HG03103 (cell line): Measurements from ENCODE around the gene PHRF1.

Experiments used
- ATAC-seq: cut with Tn5 transposase; IDR thresholded peaks from one replicate; pipeline ENCODE4 v1.9.1; 2021; ENCODE audit warnings: low read depth; ENCODE audit not compliant: unreplicated experiment

The PHRF1 gene

GRCh38 chr11:595400-595799 lies 19.1 kb downstream of the PHRF1 start:
- no peak for ATAC-seq

GRCh38 chr11:596374-596773 lies 20.1 kb downstream of the PHRF1 start:
- ATAC-seq, result no peak

- no peak for ATAC-seq
Observed at GRCh38 chr11:597166-597725, 21.0 kb downstream of the PHRF1 start.

GRCh38 chr11:598005-598680 lies 21.9 kb downstream of the PHRF1 start:
- no peak for ATAC-seq

GRCh38 chr11:601573-602245 lies 25.4 kb downstream of the PHRF1 start:
- ATAC-seq, result no peak

GRCh38 chr11:603154-603553 lies 26.9 kb downstream of the PHRF1 start:
- no peak for ATAC-seq

GRCh38 chr11:605286-606129 lies 29.2 kb downstream of the PHRF1 start:
- ATAC-seq, result no peak

DNA sequence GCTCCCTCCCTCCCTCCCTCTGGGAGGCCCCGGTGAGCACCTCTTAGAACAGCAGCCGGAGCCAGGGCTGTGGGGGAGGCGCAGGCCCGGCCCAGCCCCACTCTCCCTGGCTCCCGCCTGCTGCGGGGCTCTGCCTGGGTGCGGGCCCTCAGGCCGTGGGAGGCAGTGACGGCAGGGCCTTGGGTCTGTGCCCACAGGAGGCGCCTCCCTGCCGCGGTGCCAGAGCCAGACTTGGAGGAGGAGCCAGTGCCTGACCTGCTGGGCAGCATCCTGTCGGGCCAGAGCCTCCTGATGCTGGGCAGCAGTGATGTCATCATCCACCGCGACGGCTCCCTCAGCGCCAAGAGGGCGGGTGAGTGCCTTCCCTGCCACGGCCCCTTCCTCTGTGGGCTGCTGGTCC lies 30.0 kb downstream of the PHRF1 start:
- no peak for ATAC-seq

DNA sequence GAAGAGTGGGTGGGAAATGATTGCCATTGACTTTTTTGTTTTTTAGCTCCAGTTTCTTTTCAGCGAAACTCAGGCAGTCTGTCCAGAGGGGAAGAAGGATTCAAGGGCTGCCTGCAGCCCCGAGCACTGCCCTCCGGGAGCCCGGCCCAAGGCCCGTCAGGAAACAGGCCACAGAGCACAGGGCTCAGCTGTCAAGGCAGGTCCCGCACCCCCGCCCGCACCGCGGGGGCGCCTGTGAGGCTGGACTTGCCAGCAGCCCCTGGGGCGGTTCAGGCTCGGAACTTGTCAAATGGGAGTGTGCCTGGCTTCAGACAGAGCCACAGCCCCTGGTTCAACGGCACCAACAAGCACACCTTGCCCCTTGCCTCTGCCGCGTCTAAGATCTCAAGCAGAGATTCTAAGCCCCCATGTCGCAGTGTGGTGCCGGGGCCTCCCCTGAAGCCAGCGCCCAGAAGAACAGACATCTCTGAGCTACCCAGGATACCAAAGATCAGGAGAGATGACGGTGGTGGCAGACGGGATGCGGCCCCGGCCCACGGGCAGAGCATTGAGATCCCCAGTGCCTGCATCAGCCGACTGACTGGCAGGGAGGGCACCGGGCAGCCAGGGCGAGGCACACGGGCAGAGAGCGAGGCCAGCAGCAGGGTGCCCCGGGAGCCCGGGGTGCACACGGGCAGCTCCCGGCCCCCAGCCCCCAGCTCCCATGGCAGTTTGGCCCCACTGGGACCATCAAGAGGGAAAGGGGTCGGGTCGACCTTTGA lies 30.9 kb downstream of the PHRF1 start:
- ATAC-seq, result no peak

GRCh38 chr11:607971-608659 lies 31.8 kb downstream of the PHRF1 start:
- ATAC-seq, result no peak

DNA sequence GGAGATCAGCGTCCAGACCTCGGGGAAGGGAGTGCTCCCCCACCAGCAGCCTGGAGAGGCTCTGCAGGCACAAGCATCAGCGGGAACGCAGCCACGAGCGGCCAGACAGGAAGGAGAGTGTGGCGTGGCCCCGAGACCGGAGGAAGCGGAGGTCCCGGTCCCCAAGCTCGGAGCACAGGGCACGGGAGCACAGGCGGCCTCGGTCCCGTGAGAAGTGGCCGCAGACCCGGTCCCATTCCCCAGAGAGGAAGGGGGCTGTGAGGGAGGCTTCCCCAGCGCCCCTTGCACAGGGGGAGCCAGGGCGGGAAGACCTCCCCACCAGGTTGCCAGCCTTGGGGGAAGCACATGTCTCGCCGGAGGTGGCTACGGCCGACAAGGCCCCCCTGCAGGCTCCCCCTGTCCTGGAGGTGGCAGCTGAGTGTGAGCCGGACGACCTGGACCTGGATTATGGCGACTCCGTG lies 32.6 kb downstream of the PHRF1 start:
- ATAC-seq, result no peak

- ATAC-seq, result no peak
Observed at GRCh38 chr11:609341-609811, 33.1 kb downstream of the PHRF1 start.

DNA sequence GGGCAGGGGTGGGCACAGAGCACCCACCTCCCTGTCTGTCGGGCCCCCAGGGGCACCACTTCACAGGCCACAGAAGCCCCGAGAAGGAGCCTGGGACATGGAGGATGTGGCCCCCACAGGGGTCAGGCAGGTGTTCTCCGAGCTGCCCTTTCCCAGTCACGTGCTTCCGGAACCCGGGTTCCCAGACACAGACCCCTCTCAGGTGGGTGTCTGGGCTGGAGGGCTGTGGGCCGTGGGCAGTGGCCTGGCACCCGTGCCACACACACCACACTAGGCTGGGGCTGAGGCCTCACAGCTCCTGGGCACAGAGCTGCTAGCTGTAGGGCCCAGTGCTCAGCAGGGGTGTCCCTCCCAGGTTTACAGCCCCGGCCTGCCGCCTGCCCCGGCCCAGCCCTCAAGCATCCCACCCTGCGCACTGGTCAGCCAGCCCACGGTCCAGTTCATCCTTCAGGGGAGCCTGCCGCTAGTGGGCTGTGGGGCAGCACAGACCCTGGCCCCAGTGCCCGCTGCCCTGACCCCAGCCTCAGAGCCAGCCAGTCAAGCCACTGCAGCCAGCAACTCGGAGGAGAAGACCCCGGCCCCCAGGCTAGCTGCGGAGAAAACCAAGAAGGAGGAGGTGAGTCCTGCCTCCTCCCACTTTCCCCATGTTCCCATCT lies 34.0 kb downstream of the PHRF1 start:
- ATAC-seq, result no peak

DNA sequence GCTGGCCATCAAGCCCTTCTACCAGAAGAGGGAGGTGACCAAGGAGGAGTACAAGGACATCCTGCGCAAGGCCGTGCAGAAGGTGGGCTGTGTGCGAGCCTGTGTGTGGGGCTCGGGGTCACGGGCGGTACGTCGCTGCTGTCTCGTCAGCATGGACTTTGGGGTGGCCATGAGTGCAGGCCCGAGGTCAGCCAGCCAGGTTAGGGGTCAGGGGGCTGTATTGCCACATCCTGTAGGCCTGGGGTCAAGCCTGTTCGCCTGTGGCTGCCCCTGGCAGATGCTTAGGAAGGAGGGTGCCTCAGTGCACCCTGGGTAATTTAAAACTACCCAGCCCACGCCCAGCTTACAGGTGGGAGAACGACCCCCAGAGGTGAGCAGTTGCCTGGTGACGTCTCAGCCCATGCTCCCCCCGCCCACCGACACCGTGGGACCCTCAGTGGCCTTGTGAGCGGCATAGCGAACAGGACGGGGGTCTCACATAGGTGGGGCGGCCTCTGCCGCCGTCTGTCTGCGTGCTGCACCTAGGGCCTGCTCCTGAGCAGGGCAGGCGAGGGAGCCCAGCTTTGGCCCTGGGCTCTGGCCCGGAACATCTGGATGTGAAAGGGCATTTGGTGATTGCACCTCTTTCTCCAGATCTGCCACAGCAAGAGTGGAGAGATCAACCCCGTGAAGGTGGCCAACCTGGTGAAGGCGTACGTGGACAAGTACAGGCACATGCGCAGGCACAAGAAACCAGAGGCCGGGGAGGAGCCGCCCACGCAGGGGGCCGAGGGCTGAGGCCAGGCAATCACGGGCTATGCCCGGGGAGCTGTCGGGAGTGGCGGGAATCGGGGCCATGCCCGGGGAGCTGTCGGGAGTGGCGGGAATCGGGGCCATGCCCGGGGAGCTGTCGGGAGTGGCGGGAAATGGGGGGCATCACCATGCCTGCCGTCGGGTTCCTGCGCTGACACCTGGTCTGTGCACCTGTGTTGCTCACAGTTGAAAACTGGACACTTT lies 35.0 kb downstream of the PHRF1 start:
- no peak for ATAC-seq

GRCh38 chr11:612201-612960 lies 36.1 kb downstream of the PHRF1 start:
- no peak for ATAC-seq

GRCh38 chr11:612961-613300 lies 36.7 kb downstream of the PHRF1 start:
- ATAC-seq, result no peak

DNA sequence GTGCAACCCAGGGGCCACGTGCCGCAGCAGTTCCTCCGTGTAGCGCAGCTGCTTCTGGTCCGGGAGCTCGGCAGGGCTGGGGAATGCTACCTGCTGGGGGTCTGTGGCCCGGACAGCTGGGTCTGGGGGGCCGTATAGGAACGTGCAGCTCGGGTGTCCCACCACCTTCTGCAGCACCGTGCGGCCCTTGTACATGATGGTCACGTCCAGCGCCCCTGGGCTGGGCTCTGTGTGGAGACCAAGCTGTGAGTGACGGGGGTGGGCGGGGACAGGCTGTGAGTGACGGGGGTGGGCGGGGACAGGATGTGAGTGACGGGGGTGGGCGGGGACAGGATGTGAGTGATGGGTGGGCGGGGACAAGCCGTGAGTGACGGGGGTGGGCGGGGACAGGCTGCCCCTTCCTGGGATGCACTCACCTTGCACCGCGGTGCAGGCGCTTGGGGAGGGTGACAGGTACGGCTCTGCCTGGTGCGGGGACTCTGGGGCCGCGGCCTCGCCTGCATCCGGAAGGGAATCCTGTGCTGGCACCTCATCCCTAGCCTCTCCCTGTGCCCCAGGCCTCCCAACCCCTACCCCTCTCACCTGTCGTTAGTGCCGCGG lies 37.2 kb downstream of the PHRF1 start:
- no peak for ATAC-seq
